Dendritic cell treated with granulocyte-macrophage colony-stimulating factor and Interleukin-4, amounts not matched to agents 40 ng/mL and 50 ng/mL, for 4 days (primary cell): ENCODE results near the gene SSC4D.

Source experiments
- H3K27ac Mint-ChIP-seq: one replicate; pipeline ENCODE4 v1.8.0; 2022; ENCODE audit warnings: mild to moderate bottlenecking, mixed read lengths
- H3K27me3 Mint-ChIP-seq: one replicate; pipeline ENCODE4 v1.8.0; 2022; ENCODE audit warnings: mild to moderate bottlenecking, mixed read lengths
- H3K36me3 Mint-ChIP-seq: one replicate; pipeline ENCODE4 v1.8.0; 2022; ENCODE audit warnings: low read depth, mixed read lengths
- H3K4me1 Mint-ChIP-seq: one replicate; pipeline ENCODE4 v1.8.0; 2022; ENCODE audit warnings: low read depth, mixed read lengths
- H3K4me3 Mint-ChIP-seq: one replicate; pipeline ENCODE4 v1.8.0; 2022; ENCODE audit warnings: mild to moderate bottlenecking, moderate library complexity, mixed read lengths
- H3K9me3 Mint-ChIP-seq: one replicate; pipeline ENCODE4 v1.8.0; 2022; ENCODE audit warnings: mixed read lengths
- intact Hi-C: fragments of 100-400 bp; cut with micrococcal nuclease; formaldehyde crosslinking; loops from one replicate; pipeline ENCODE4 v1.15.0; 2022

The SSC4D gene

DNA sequence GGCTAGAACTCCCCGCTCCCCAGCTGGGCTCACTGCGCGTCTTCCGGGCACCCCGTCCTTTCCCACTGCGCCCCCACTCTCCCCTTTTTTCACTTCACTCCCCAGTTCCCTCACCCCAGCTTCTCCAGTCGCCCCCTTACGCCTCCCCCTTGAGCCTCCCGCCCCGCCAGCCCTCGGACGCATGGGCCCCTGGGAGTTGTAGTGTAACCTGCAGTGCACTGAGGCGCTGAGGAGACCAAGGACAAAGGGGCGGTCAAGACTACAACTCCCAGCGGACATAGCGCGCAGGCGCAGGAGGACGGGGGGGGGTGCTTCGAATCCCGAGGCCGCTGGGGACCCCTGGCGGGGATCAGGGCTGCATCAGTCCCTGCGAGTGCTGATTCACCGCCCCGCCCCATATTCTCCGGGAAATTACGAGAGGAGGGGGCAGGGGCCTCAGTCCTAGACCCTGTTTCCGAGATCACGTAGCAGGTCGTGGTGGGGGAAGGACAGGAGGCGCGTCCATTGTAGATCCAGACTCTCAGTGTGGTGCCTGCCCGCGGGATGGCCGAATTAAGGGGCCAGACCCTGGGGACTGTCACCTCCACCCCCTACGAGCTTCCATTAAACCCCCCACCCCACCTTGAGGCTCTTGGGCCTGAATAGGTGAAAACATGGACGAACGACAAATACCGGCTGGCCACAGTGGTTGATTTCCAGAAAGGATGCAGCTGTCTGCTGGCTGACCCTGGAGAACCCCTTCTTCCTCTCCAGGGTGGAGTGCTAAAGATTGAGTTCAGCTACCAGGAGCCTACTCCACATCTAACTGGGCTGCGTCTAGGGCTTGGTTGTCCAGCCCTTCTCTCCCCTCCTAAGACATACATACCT lies 50.2 kb downstream of the SSC4D start:
- Mint-ChIP-seq H3K9me3 (no peaks in the 10 kb centered on the region), H3K36me3 (peaks cover 45% of the 10 kb centered on the region), H3K4me3 (peak overlapping the region; percentile 94), H3K4me1 (peaks cover 53% of the 10 kb centered on the region), H3K27me3 (no peaks in the 10 kb centered on the region), H3K27ac (peak overlapping the region; percentile 100)
- intact Hi-C loops = loop anchor here (1.0 to 2.0 kb wide), 3 partner anchors 34 to 43 kb away; no protein-coding TSS in a partner anchor

DNA sequence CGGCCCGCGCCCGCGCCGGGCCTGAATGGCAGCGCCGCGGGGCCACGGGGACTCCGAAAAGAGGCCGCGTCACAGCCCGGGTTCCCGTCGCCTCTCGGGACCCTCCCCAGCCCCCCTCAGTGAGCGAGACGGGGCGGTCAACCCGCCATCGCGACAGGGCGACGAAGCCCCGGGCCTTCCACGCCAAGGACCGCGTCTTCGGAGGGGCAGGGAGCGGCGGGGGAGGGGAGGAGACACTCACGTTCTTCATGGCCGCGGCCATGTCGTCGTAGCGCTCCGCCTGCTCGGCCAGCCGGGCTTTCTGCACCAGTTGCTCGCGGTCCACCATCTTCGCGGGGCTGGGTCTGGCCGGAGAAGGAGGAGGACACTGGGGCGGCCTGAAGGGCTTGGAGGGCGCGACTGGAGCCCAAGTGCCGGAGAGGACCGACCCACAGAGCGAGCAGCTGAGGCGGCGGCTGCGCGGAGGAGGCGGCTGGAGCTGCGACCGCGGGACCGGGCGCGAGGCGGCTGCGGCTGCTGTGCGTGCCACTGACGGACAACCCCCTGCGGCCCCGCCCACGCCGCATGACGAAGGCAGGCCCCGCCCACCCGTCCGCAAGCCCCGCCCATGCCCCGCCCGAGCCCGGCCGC lies 50.9 kb downstream of the SSC4D start, which contains the start of gene YWHAG:
TSS of gene YWHAG (minus strand) at position 511 of the 630 bp plus-strand sequence. CDS start at position 328, 183 bp downstream.
- intact Hi-C loops = loop anchor here (1.0 to 2.0 kb wide), 3 partner anchors 35 to 44 kb away; no protein-coding TSS in a partner anchor
- H3K36me3 Mint-ChIP-seq = peaks cover 45% of the 10 kb centered on the region
- H3K27me3 Mint-ChIP-seq = no peaks in the 10 kb centered on the region
- H3K4me3 Mint-ChIP-seq = peak within 1 kb of the TSS; percentile 94
- peaks cover 47% of the 10 kb centered on the region for H3K4me1 Mint-ChIP-seq
- H3K9me3 Mint-ChIP-seq = no peaks in the 10 kb centered on the region
- H3K27ac Mint-ChIP-seq = peak within 1 kb of the TSS; percentile 100

DNA sequence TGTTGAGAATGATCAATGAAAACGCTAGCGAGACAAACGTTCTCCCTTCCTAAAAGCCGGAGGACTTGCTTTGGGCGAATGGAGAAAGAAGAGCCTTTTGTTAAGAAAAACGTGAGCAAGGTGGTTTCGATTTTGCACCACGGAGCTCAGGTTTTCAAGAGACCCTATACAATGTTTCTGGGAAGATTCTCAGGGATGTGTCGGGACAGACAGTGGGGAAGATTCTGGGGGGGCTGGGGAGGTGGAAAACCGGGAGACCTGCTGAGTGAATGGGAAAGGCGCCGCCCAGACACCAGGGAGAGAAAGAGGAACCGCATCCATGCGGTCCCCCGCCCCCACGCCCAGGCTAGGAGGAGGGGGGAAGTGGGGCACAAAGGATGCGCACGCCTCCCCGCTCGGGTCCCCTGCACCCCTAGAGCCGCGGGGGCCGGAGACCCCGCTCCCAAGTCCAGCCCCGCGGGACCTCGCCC lies 51.5 kb downstream of the SSC4D start:
- intact Hi-C loops = loop anchor here (2.0 kb wide), 1 partner anchor 45 kb away; no protein-coding TSS in a partner anchor
- H3K27me3 Mint-ChIP-seq = no peaks in the 10 kb centered on the region
- H3K27ac Mint-ChIP-seq = peak overlapping the region; percentile 100
- peak overlapping the region; percentile 94 for H3K4me3 Mint-ChIP-seq
- H3K4me1 Mint-ChIP-seq = peaks cover 43% of the 10 kb centered on the region
- H3K9me3 Mint-ChIP-seq = no peaks in the 10 kb centered on the region
- peaks cover 45% of the 10 kb centered on the region for H3K36me3 Mint-ChIP-seq

DNA sequence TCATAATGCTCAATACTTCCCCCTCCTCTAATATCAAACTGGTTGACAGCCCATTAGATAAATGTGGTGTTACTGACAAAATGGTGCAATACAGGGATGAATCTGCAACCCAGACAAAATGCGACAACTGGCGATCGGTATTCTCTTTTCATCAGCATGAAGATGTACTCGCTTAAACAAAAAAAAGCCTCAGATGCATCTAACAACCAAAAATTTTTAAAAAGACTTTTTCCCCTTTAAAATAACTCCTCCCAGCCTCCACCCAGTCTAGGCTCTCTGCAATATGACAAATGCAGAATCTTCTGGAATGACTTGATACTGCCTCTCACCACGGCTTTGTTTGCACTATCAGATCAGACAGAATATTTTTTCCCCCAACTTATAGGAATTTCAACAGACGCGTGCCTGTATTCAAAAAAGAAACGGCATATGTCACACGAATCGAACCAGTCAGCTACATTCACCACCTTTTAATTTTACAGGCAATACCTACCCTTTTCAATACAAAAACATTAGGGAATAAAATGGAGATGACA lies 52.0 kb downstream of the SSC4D start:
- no peaks in the 10 kb centered on the region for H3K9me3 Mint-ChIP-seq
- H3K4me3 Mint-ChIP-seq = peak overlapping the region; percentile 94
- H3K27ac Mint-ChIP-seq = peak overlapping the region; percentile 100
- intact Hi-C loops = loop anchor here (2.0 kb wide), 1 partner anchor 45 kb away; no protein-coding TSS in a partner anchor
- H3K36me3 Mint-ChIP-seq = peaks cover 48% of the 10 kb centered on the region
- H3K4me1 Mint-ChIP-seq = peaks cover 40% of the 10 kb centered on the region
- H3K27me3 Mint-ChIP-seq = no peaks in the 10 kb centered on the region

DNA sequence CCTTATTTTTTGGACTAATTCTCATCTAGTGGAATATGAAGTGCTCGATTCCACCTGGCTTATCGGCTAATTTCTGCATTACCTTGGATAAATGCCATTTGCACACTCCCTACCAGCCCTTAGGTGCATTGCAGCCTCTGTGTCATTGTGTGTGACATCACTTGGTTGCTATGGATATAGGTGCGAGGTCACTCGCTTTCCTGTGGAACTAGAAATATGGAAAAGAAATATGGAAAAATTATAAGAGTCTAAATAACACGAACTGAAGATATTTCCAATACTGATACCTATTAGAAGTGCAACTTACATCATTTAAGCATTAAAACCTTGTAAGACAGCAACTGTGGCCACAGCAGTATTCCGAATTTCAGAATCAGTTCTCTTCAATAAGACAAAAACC lies 52.7 kb downstream of the SSC4D start:
- H3K27me3 Mint-ChIP-seq = no peaks in the 10 kb centered on the region
- H3K9me3 Mint-ChIP-seq = no peaks in the 10 kb centered on the region
- no peak overlapping the region for H3K27ac Mint-ChIP-seq
- intact Hi-C loops = no loop called here
- peaks cover 45% of the 10 kb centered on the region for H3K4me1 Mint-ChIP-seq
- H3K36me3 Mint-ChIP-seq = peaks cover 55% of the 10 kb centered on the region
- peak overlapping the region; percentile 94 for H3K4me3 Mint-ChIP-seq

DNA sequence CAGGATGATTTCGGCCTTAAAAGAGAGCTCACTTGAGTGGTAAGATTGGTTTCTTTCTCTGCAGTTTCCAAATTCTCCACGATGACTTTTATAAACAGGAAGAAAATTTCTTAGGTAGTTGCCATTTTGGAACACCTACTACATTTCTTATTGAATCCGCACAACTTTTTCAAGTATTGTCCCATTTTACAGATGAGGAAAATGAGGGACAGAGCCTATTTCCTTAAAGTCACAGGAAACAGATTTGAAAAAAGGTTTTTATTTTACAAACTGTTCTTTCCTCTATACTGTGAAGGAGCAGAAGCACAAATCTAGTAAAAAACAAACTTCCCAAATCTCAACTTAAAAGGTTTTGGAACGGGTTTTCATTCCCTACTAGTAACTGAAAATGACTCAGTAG lies 53.4 kb downstream of the SSC4D start:
- Mint-ChIP-seq H3K9me3 (no peaks in the 10 kb centered on the region), H3K4me3 (no peak overlapping the region), H3K4me1 (peaks cover 52% of the 10 kb centered on the region), H3K27me3 (no peaks in the 10 kb centered on the region), H3K36me3 (peaks cover 62% of the 10 kb centered on the region), H3K27ac (no peak overlapping the region)
- intact Hi-C loops = no loop called here

DNA sequence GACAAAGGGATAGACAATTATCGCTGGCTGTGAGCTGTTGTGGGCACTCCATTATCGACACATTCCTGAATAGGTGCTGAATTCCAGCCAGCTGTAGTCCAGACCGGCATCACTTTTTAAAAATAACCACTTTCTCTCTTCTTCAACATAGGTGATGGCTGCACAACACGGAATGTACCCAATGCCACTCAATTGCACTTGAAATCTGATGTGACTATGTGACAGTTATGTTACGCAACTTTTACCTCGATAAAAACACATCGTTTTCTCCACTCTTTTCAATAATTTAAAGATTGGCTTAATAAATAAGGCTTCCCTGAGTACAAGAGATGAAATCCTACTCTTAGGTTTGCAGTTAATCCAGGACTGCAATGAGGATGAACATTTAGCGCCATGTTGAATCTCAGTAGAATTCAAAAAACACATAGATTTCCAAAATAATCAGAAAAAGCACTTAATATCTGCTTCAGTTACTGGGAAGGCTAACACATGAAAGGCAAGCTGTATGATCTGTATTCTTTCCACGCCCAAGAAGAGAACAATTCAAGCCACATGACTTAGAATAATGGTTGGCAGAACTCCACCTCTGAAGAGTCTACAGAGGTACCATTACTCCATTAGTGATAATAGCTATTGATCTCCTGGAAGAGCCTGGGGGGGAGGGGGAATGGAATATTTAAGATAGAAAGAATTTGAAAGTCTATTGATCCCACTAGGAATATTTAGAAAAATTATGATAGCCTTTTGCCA lies 54.3 kb downstream of the SSC4D start:
- Mint-ChIP-seq H3K27me3 (no peaks in the 10 kb centered on the region), H3K4me1 (peaks cover 53% of the 10 kb centered on the region), H3K27ac (no peak overlapping the region), H3K9me3 (no peaks in the 10 kb centered on the region), H3K4me3 (no peak overlapping the region), H3K36me3 (peaks cover 72% of the 10 kb centered on the region)
- intact Hi-C loops = no loop called here

DNA sequence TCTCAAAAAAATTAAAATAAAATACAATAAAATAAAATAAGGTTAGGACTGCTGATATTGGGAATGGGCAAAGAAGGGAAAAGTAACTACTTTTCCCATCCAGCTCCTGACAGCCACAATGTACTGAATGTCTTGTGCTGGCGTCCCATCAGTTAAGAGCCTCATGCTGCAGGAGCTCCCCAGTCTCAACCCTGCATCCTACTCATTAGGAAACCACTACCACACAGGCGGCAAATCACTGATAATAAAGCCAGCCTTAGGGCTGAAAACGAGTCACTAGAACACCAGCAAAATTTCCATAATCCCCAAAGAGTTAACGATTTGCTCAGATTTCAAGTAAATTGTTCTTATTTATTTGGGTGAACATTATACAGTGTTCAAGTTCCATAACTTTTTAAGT lies 55.0 kb downstream of the SSC4D start:
- H3K9me3 Mint-ChIP-seq = no peaks in the 10 kb centered on the region

DNA sequence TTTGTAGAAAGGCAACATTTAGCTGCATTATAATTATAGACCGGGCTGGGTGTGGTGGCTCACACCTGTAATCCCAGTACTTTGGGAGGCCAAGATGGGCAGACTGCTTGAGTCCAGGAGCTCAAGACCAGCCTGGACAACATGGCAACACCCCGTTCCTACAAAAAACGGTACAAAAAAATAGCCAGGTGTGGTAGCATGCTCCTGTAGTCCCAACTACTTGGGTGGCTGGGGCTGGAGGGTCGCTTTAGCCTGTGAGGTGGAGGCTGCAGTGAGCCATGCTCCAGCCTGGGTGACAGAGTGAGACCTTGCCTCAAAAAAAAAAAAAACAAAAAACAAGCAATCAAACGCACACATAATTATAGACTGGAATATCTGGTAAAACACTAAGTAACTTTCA lies 55.8 kb downstream of the SSC4D start:
- H3K27me3 Mint-ChIP-seq = no peaks in the 10 kb centered on the region
- H3K4me3 Mint-ChIP-seq = no peak overlapping the region
- H3K4me1 Mint-ChIP-seq = peaks cover 54% of the 10 kb centered on the region
- H3K36me3 Mint-ChIP-seq = peaks cover 80% of the 10 kb centered on the region
- H3K27ac Mint-ChIP-seq = no peak overlapping the region
- H3K9me3 Mint-ChIP-seq = no peaks in the 10 kb centered on the region
- intact Hi-C loops = no loop called here

More for the DNA sequence above, 55.0 kb downstream of the SSC4D start:
- intact Hi-C loops = no loop called here
- Mint-ChIP-seq H3K4me1 (peaks cover 53% of the 10 kb centered on the region), H3K36me3 (peaks cover 78% of the 10 kb centered on the region), H3K27me3 (no peaks in the 10 kb centered on the region), H3K4me3 (no peak overlapping the region), H3K27ac (no peak overlapping the region)

DNA sequence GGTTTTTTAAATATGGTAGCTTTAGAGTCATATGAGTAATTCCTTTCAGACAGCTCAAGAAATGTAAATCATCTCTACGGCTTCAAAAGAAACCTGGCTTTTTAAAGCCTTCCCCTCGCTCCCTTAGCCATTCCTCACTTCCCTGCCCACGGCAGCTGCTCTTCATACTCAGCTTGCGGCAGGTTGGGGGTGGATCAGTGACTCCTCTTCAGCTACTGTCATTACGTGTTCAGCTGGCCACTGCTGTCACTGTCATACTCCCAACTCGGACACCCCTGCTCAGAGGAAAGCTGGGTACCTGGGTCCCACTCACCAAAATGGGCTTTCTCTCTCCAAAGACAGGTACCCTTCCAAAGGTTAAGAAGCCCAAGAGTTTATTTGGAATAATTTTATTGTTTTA lies 57.3 kb downstream of the SSC4D start:
- intact Hi-C loops = no loop called here
- Mint-ChIP-seq H3K4me3 (no peak overlapping the region), H3K27ac (no peak overlapping the region), H3K36me3 (peaks cover 81% of the 10 kb centered on the region), H3K27me3 (no peaks in the 10 kb centered on the region), H3K4me1 (peaks cover 57% of the 10 kb centered on the region), H3K9me3 (no peaks in the 10 kb centered on the region)

DNA sequence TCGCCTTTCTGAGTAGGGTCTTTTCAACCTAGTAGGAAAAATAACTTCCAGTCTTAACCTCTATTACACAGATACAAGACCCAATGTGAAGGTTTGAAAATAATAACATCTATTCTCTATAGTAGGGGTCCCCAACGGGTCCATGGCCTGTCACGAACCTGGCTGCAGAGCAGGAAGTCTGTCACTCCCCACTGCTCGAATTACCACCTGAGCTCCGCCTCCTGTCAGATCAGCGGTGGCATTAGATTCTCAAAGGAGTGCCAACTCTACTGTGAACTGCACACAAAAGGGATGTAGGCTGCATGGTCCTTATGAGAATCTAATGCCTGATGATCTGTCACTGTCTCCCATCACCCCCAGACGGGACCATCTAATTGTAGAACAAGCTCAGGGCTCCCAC lies 58.1 kb downstream of the SSC4D start:
- H3K36me3 Mint-ChIP-seq = peaks cover 84% of the 10 kb centered on the region
- no peaks in the 10 kb centered on the region for H3K9me3 Mint-ChIP-seq
- no peak overlapping the region for H3K27ac Mint-ChIP-seq
- H3K4me1 Mint-ChIP-seq = peaks cover 65% of the 10 kb centered on the region
- intact Hi-C loops = no loop called here
- H3K27me3 Mint-ChIP-seq = no peaks in the 10 kb centered on the region
- H3K4me3 Mint-ChIP-seq = no peak overlapping the region

DNA sequence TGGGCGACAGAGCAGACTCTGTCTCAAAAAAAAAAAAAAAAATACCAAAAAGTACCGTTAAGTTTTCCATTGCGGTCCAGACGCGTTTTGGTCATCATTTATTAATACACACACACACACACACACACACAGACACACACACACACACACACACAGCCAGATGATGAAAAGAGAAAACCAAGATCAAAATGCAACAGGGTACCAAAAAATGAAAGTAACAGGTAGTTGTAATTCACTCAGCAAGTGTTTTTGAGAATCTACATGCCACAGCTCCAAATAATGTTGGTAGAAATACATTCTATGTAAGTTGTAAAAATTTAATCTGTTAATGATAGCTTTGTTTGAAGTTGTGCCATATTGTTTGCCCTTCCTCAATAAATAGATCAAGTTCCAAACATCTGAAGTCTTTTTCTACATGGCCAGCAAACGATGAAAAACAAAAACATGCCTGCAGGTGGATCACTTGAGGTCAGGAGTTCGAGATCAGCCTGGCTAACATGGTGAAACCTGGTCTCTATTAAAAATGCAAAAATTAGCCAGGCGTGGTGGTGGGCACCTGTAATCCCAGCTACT lies 60.1 kb downstream of the SSC4D start:
- peaks cover 85% of the 10 kb centered on the region for H3K36me3 Mint-ChIP-seq
- intact Hi-C loops = no loop called here
- peaks cover 65% of the 10 kb centered on the region for H3K4me1 Mint-ChIP-seq
- H3K4me3 Mint-ChIP-seq = no peak overlapping the region
- no peak overlapping the region for H3K27ac Mint-ChIP-seq
- H3K9me3 Mint-ChIP-seq = no peaks in the 10 kb centered on the region
- no peaks in the 10 kb centered on the region for H3K27me3 Mint-ChIP-seq

DNA sequence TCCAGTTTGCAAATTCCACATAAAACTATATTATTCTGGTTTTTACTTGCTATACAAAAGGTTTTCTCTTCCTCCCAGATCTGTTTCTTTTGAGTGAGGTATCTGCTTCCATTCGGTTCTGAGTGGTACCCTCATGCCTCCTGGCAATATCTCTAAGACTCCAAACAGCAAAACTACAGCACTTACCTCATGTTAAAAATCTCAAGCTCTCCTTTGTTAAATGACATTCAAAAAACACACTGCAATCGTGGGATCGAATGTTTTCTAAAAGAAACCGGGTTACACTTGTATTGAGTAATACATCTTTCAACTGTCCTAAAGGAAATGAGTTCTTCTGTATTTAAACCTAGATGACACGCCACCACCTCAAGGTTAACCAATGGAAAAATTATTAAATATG lies 61.8 kb downstream of the SSC4D start:
- Mint-ChIP-seq H3K36me3 (peaks cover 100% of the 10 kb centered on the region), H3K27ac (no peak overlapping the region), H3K27me3 (no peaks in the 10 kb centered on the region), H3K9me3 (no peaks in the 10 kb centered on the region), H3K4me1 (peaks cover 74% of the 10 kb centered on the region), H3K4me3 (no peak overlapping the region)
- intact Hi-C loops = no loop called here
